Fibroblast of lung (primary cell): ENCODE measurements around the gene CTSZ.

Source experiments
- EZH2 ChIP-seq: IDR thresholded peaks from 2 replicates; pipeline ENCODE4 v1.5.1; 2012; ENCODE audit warnings: low read length, control low read depth, mild to moderate bottlenecking; ENCODE audit errors: missing control alignments
- TF ChIP-seq, protein P1 (sequence below), 2 donors: IDR thresholded peaks in 1 of 2; conservative IDR thresholded peaks in 1 of 2; 1 replicate in 1 of 2; 2 replicates in 1 of 2; pipeline ENCODE4 v1.5.1; 2011 to 2012; ENCODE audit warnings: low read length in 2 of 2, control low read depth in 1 of 2, inconsistent platforms in 1 of 2, low read depth in 1 of 2, mild to moderate bottlenecking in 1 of 2

DNA sequence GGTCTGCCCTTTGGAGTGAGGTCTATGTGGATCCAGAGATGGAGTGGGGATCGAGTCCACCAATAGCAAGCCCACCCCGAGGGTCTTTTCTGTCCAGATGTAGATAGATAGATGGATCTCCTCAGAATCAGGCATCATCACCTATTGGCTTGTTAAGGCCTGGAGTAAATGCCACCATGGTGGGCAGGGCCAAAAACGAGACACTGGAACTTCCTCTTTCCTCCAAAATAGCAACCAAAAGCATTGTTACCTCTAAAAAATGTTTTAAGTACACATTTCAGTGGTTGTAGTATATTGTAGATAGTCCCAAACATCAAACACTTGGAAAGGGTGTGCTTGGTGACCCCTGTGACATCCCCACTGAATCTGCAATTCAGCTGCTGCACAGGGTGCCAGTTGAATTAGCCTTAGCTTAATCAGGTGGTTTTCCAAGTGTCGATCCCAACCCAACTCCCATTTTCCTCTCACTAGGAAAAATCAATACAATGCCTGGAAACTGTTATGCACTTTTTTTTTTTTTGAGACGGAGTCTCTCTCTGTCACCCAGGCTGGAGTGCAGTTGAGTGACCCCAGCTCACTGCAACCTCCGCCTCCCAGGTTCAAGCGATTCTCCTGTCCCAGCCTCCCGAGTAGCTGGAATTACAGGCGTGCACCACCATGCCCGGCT lies 61.0 kb downstream of the CTSZ start:
- TF ChIP-seq, protein P1, sequence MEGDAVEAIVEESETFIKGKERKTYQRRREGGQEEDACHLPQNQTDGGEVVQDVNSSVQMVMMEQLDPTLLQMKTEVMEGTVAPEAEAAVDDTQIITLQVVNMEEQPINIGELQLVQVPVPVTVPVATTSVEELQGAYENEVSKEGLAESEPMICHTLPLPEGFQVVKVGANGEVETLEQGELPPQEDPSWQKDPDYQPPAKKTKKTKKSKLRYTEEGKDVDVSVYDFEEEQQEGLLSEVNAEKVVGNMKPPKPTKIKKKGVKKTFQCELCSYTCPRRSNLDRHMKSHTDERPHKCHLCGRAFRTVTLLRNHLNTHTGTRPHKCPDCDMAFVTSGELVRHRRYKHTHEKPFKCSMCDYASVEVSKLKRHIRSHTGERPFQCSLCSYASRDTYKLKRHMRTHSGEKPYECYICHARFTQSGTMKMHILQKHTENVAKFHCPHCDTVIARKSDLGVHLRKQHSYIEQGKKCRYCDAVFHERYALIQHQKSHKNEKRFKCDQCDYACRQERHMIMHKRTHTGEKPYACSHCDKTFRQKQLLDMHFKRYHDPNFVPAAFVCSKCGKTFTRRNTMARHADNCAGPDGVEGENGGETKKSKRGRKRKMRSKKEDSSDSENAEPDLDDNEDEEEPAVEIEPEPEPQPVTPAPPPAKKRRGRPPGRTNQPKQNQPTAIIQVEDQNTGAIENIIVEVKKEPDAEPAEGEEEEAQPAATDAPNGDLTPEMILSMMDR (conservative IDR thresholded peaks at IDR 0.05 in 1 of 2, IDR thresholded peaks at IDR 0.05 in 1 of 2; ENCODE audit: low read depth in 1 of 2, low read length in 2 of 2): no peak
- TF ChIP-seq EZH2: no peak
